DND-41 (cell line): ENCODE results near the gene RSBN1.

ENCODE experiments used
- ATAC-seq: fragments of 200-7000 bp; cut with Tn5 transposase; 3 replicates; pipeline ENCODE4 v1.9.1; 2021; ENCODE audit warnings: low read depth; ENCODE audit not compliant: insufficient read depth
- DNase-seq: peaks from one replicate; pipeline ENCODE4 v3.0.0-alpha.2; 2020
- H2AFZ ChIP-seq: 2 replicates; pipeline ENCODE4 v1.6.0; 2012; ENCODE audit warnings: low read depth, low read length
- H3K27ac ChIP-seq: 2 replicates; pipeline ENCODE4 v1.5.1; 2012; ENCODE audit warnings: low read length, inconsistent platforms
- H3K27me3 ChIP-seq: fragments of 200-600 bp; sonication (generic); 2 replicates; pipeline ENCODE4 v1.6.0; 2012; ENCODE audit warnings: low read length, mild to moderate bottlenecking, inconsistent platforms; ENCODE audit not compliant: insufficient read depth, poor library complexity
- H3K36me3 ChIP-seq: 2 replicates; pipeline ENCODE4 v1.5.1; 2012; ENCODE audit warnings: low read length, inconsistent platforms; ENCODE audit not compliant: insufficient read depth
- H3K4me1 ChIP-seq: 2 replicates; pipeline ENCODE4 v1.5.1; 2012; ENCODE audit warnings: mild to moderate bottlenecking, low read length; ENCODE audit not compliant: insufficient read depth
- H3K4me2 ChIP-seq: 2 replicates; pipeline ENCODE4 v1.6.0; 2012; ENCODE audit warnings: mild to moderate bottlenecking, moderate library complexity, low read length, inconsistent platforms; ENCODE audit not compliant: insufficient read depth
- H3K4me3 ChIP-seq, 2 experiments: fragments of 200-600 bp in 1 of 2; shearing (Covaris generic) in 1 of 2; 2 replicates each; pipeline ENCODE4 v1.5.1; 2012 to 2016; ENCODE audit warnings: inconsistent platforms in 2 of 2, low read length in 2 of 2, mild to moderate bottlenecking in 2 of 2, low read depth in 1 of 2, moderate library complexity in 1 of 2
- H3K79me2 ChIP-seq: 2 replicates; pipeline ENCODE4 v1.6.0; 2012; ENCODE audit warnings: low read length, inconsistent platforms; ENCODE audit not compliant: insufficient read depth
- H3K9ac ChIP-seq: 2 replicates; pipeline ENCODE4 v1.6.0; 2012; ENCODE audit warnings: low read depth, mild to moderate bottlenecking, inconsistent platforms, low read length, moderate library complexity
- H3K9me3 ChIP-seq: 2 replicates; pipeline ENCODE4 v1.5.1; 2012; ENCODE audit warnings: low read length, moderate library complexity, mild to moderate bottlenecking, inconsistent platforms; ENCODE audit not compliant: insufficient read depth, severe bottlenecking
- H4K20me1 ChIP-seq: 2 replicates; pipeline ENCODE4 v1.6.0; 2012; ENCODE audit warnings: low read length; ENCODE audit not compliant: insufficient read depth
- EZH2 ChIP-seq: IDR thresholded peaks from 3 replicates; pipeline ENCODE4 v1.6.1; 2012; ENCODE audit warnings: borderline replicate concordance, low read depth, mild to moderate bottlenecking, moderate library complexity, low read length, inconsistent platforms; ENCODE audit not compliant: severe bottlenecking
- TF ChIP-seq, protein P1 (sequence below): IDR thresholded peaks from 2 replicates; pipeline ENCODE4 v1.5.1; 2012; ENCODE audit warnings: borderline replicate concordance, low read length, moderate library complexity, mild to moderate bottlenecking; ENCODE audit not compliant: poor library complexity, severe bottlenecking; ENCODE audit errors: extremely low read depth

Gene RSBN1

DNA sequence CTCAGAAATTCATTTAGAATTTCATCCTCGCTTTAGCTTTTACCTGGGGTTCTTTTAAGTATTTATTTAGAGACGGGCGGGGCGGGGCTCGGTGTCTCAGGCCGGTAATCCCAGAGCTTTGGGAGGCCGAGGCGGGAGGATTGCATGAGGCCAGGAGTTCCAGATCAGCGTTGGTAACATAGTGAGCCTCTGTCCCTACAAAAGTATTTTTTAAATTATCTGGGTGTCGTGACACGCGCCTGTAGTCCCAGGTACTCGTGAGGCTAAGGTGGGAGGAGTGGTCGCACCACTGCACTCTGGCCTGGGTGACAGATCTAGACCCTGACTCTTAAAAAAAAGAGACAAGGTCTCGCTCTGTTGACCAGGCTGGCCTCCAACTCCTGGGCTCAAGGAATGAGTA is 942 bp upstream of the RSBN1 start:
- Histone ChIP-seq H3K9ac (peak overlapping the region; percentile 84), H3K9me3 (no peaks in the 10 kb centered on the region), H4K20me1 (peaks cover 5% of the 10 kb centered on the region; the same call in 1 of the 2 replicates), H3K79me2 (peaks cover 39% of the 10 kb centered on the region), H3K36me3 (peaks cover 12% of the 10 kb centered on the region), H3K4me3 (peak overlapping the region in 1 of 2 experiments; percentile 88; a peak in 3 of 4 replicates), H3K27me3 (no peaks in the 10 kb centered on the region), H3K4me1 (peaks cover 35% of the 10 kb centered on the region), H3K4me2 (peak overlapping the region; percentile 69), H2AFZ (peak overlapping the region; percentile 91; the same call in 1 of the 2 replicates), H3K27ac (peak overlapping the region; percentile 100)
- DNase-seq (no peak), ATAC-seq (no peak)
- no peak for TF ChIP-seq EZH2
- TF ChIP-seq, protein P1, sequence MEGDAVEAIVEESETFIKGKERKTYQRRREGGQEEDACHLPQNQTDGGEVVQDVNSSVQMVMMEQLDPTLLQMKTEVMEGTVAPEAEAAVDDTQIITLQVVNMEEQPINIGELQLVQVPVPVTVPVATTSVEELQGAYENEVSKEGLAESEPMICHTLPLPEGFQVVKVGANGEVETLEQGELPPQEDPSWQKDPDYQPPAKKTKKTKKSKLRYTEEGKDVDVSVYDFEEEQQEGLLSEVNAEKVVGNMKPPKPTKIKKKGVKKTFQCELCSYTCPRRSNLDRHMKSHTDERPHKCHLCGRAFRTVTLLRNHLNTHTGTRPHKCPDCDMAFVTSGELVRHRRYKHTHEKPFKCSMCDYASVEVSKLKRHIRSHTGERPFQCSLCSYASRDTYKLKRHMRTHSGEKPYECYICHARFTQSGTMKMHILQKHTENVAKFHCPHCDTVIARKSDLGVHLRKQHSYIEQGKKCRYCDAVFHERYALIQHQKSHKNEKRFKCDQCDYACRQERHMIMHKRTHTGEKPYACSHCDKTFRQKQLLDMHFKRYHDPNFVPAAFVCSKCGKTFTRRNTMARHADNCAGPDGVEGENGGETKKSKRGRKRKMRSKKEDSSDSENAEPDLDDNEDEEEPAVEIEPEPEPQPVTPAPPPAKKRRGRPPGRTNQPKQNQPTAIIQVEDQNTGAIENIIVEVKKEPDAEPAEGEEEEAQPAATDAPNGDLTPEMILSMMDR: no peak

DNA sequence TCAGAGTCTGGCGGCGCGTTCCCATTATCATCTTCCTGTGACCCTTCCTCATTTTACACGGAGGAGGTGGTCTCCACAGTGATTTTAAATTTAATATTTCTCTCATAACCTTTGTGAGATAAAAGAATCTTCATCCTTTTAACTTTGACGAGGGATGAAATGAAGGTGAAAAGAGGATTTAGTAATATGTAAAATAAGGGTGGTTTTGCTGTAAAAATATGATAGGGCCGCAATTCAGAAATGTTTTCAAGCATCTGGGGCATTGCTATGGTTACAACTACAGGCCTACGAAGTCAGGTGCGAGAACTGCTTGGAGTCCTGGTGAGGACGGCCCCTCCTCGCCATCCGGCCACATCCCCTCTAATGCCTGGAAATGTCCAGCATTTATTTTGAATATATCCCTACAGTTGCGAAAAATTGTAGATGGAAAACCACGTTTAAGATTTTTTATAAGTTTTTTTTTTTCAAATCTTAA is 422 bp upstream of the RSBN1 start:
- Histone ChIP-seq H3K27ac (peak overlapping the region; percentile 100), H3K4me3 (peak overlapping the region; percentile 60 to 88), H3K79me2 (peaks cover 44% of the 10 kb centered on the region), H2AFZ (peak overlapping the region; percentile 91), H4K20me1 (peaks cover 5% of the 10 kb centered on the region; the same call in 1 of the 2 replicates), H3K27me3 (no peaks in the 10 kb centered on the region), H3K4me2 (peak overlapping the region; percentile 69), H3K36me3 (peaks cover 12% of the 10 kb centered on the region), H3K9ac (peak overlapping the region; percentile 84), H3K4me1 (peaks cover 40% of the 10 kb centered on the region), H3K9me3 (no peaks in the 10 kb centered on the region)
- ATAC-seq (no peak), DNase-seq (peak; percentile 40)
- no peak for TF ChIP-seq EZH2
- TF ChIP-seq, protein P1: no peak

DNA sequence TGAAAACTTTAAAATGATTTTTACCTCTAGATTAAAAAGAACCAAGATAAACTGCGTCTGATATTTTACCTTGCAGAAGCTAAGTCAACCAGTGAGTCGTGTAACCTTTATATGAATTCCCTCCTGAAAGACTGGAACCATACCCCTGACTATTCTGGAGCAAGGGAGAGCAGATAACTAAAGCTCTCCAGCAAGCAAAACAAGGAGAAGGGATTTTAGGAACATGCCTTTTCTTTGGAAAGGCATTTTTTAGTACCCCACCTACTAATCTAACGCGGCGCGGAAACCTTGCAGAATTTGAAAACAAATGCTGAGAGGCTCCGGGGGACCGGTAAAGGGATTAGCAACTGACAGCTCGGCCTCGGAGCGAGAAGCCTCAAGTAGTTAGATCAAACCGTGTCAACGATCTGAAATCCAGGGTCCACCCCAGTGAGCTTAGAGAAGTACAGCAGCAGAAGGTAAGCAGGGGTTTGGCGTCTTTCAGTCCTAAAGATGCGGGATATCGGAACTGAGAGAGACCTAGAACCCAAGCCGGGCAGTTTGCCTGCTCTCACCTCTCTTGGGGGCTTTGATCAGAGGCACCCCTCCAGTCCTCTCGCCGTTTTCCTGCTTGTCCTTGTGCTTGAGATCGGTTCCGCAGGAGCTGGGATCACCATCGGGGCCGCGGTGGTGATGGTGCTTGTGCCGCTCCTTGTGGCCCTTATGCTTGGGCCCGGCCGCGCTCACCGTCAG is 954 bp downstream of the RSBN1 start:
- H3K9ac ChIP-seq: peak overlapping the region; percentile 84
- H3K27me3 ChIP-seq: no peaks in the 10 kb centered on the region
- H4K20me1 ChIP-seq: peaks cover 5% of the 10 kb centered on the region; the same call in 1 of the 2 replicates
- ATAC-seq (peak; percentile 1; the same call in 1 of the 3 replicates), DNase-seq (peak; percentile 40)
- H3K27ac ChIP-seq: peak overlapping the region; percentile 100
- peak overlapping the region; percentile 79 for H3K4me2 ChIP-seq
- peaks cover 42% of the 10 kb centered on the region for H3K4me1 ChIP-seq
- H2AFZ ChIP-seq: peak overlapping the region; percentile 70
- H3K9me3 ChIP-seq: no peaks in the 10 kb centered on the region
- peak overlapping the region; percentile 77 to 88 for H3K4me3 ChIP-seq
- H3K36me3 ChIP-seq: peaks cover 9% of the 10 kb centered on the region
- no peak for TF ChIP-seq EZH2
- TF ChIP-seq, protein P1: no peak
- H3K79me2 ChIP-seq: peaks cover 58% of the 10 kb centered on the region
